Mesendoderm (in vitro differentiated cells): Measurements from ENCODE around the gene TTC39B. TPM values are rescaled to one million over a fixed set of nuclear protein-coding genes. Genes with fewer than 3 reads are reported as not detected.
A peak's percentile ranks its signal among the peaks of the same experiment; 100 is the strongest.

ENCODE experiments used
- DNase-seq: peaks from one replicate; pipeline ENCODE4 v3.0.0; 2013
- H2AK5ac ChIP-seq: 2 replicates; pipeline ENCODE4 v1.6.1; 2013; ENCODE audit warnings: low read length, inconsistent platforms
- H2BK120ac ChIP-seq: 2 replicates; pipeline ENCODE4 v1.6.1; 2013; ENCODE audit warnings: low read depth, mild to moderate bottlenecking, low read length, moderate library complexity, mixed read lengths
- H2BK15ac ChIP-seq: replicated peaks from 2 replicates; pipeline ENCODE4 v1.6.1; 2013; ENCODE audit warnings: low read depth, mild to moderate bottlenecking, moderate library complexity
- H2BK5ac ChIP-seq: 2 replicates; pipeline ENCODE4 v1.6.1; 2013; ENCODE audit warnings: low read length, inconsistent platforms
- H3K18ac ChIP-seq: 2 replicates; pipeline ENCODE4 v1.6.1; 2013; ENCODE audit warnings: mild to moderate bottlenecking, low read length, mixed read lengths
- H3K23ac ChIP-seq: one replicate; pipeline ENCODE4 v1.6.1; 2013; ENCODE audit warnings: low read length
- H3K27ac ChIP-seq: 2 replicates; pipeline ENCODE4 v1.5.1; 2013; ENCODE audit warnings: low read depth, mild to moderate bottlenecking, inconsistent platforms, low read length, moderate library complexity
- H3K27me3 ChIP-seq: 2 replicates; pipeline ENCODE4 v1.6.1; 2013; ENCODE audit warnings: low read length, control low read depth, mild to moderate bottlenecking, inconsistent platforms; ENCODE audit not compliant: insufficient read depth, poor library complexity
- H3K36me3 ChIP-seq: 2 replicates; pipeline ENCODE4 v1.6.1; 2013; ENCODE audit warnings: low read length, inconsistent platforms; ENCODE audit not compliant: control insufficient read depth, insufficient read depth
- H3K4ac ChIP-seq: one replicate; pipeline ENCODE4 v1.6.1; 2013; ENCODE audit warnings: low read depth, mild to moderate bottlenecking, low read length, moderate library complexity
- H3K4me1 ChIP-seq: 2 replicates; pipeline ENCODE4 v1.6.1; 2013; ENCODE audit warnings: low read depth, low read length, inconsistent platforms; ENCODE audit not compliant: control insufficient read depth
- H3K4me2 ChIP-seq: 2 replicates; pipeline ENCODE4 v1.6.1; 2013; ENCODE audit warnings: low read length
- H3K4me3 ChIP-seq: 2 replicates; pipeline ENCODE4 v1.5.1; 2013; ENCODE audit warnings: mild to moderate bottlenecking, low read length
- H3K56ac ChIP-seq: one replicate; pipeline ENCODE4 v1.6.1; 2013; ENCODE audit warnings: low read length
- H3K79me1 ChIP-seq: 2 replicates; pipeline ENCODE4 v1.6.1; 2013; ENCODE audit warnings: low read length, inconsistent platforms
- H3K79me2 ChIP-seq: 2 replicates; pipeline ENCODE4 v1.6.1; 2013; ENCODE audit warnings: mild to moderate bottlenecking, low read length; ENCODE audit not compliant: control insufficient read depth, insufficient read depth
- H3K9ac ChIP-seq: 2 replicates; pipeline ENCODE4 v1.6.1; 2013; ENCODE audit warnings: low read length, inconsistent platforms
- H4K5ac ChIP-seq: one replicate; pipeline ENCODE4 v1.6.1; 2013; ENCODE audit warnings: low read length
- H4K8ac ChIP-seq: one replicate; pipeline ENCODE4 v1.6.1; 2013; ENCODE audit warnings: low read depth, mild to moderate bottlenecking, control low read depth, low read length, moderate library complexity
- WGBS: extraction: QIAGEN DNeasy Blood & Tissue Kit; methylation state at CpG from one replicate; pipeline ENCODE4 v1.1.7; 2013; ENCODE audit warnings: low lambda C conversion rate, missing lambda C conversion rate; ENCODE audit not compliant: insufficient coverage; ENCODE audit errors: extremely low coverage; 5-methylcytosine and 5-hydroxymethylcytosine counted together
- polyA plus RNA-seq, 2 experiments: library from polyadenylated mRNA; stranded (reverse); fragments of 200-250 nt; gene quantifications; one replicate each; pipeline ENCODE4 v1.2.3, GENCODE V29; 2013

The TTC39B gene
- polyA plus RNA-seq (2013, experiment 1 of 2): 8.6 TPM
- 9.5 TPM for polyA plus RNA-seq (2013, experiment 2 of 2)

GRCh38 chr9:15306757-15307522 lies at the start of gene TTC39B:
TSS of gene TTC39B (minus strand) at chr9:15307216. CDS start at chr9:15307125, 91 bp downstream.
- no CpG with 5 or more reads among the region's 67 CpGs for WGBS
- H3K56ac ChIP-seq: peak within 1 kb of the TSS; percentile 93
- peaks cover 8% of the 10 kb centered on the region for H3K79me2 ChIP-seq
- peak within 1 kb of the TSS; percentile 64 for H3K18ac ChIP-seq
- H3K27me3 ChIP-seq: no peaks in the 10 kb centered on the region
- H3K36me3 ChIP-seq: no peaks in the 10 kb centered on the region
- H4K8ac ChIP-seq: peak within 1 kb of the TSS; percentile 2
- peak; percentile 98 for DNase-seq
- H3K4me1 ChIP-seq: peaks cover 2% of the 10 kb centered on the region
- H2AK5ac ChIP-seq: no peak within 1 kb of the TSS
- no peak within 1 kb of the TSS for H4K5ac ChIP-seq
- H3K27ac ChIP-seq: peak within 1 kb of the TSS; percentile 83
- peak within 1 kb of the TSS; percentile 26 for H3K4ac ChIP-seq
- peak within 1 kb of the TSS; percentile 43 for H2BK5ac ChIP-seq
- peak within 1 kb of the TSS; percentile 51 for H3K4me3 ChIP-seq
- H2BK120ac ChIP-seq: no peak within 1 kb of the TSS
- no peak within 1 kb of the TSS for H3K23ac ChIP-seq
- no peaks in the 10 kb centered on the region for H3K79me1 ChIP-seq
- H3K4me2 ChIP-seq: peak within 1 kb of the TSS; percentile 60
- H3K9ac ChIP-seq: peak within 1 kb of the TSS; percentile 75
- peak within 1 kb of the TSS; percentile 57 for H2BK15ac ChIP-seq

- no peak overlapping the region for H2AK5ac ChIP-seq
- peak overlapping the region; percentile 96 for H2BK5ac ChIP-seq
- peaks cover 2% of the 10 kb centered on the region for H3K4me1 ChIP-seq
- H3K18ac ChIP-seq: peak overlapping the region; percentile 64
- H4K8ac ChIP-seq: no peak overlapping the region
- H3K36me3 ChIP-seq: no peaks in the 10 kb centered on the region
- H3K27ac ChIP-seq: peak overlapping the region; percentile 93
- H3K79me1 ChIP-seq: no peaks in the 10 kb centered on the region
- H3K9ac ChIP-seq: peak overlapping the region; percentile 43
- peak overlapping the region; percentile 70 for H3K4ac ChIP-seq
- H3K23ac ChIP-seq: no peak overlapping the region
- peak overlapping the region; percentile 84 for H4K5ac ChIP-seq
- peak overlapping the region; percentile 99 for H2BK120ac ChIP-seq
- peak; percentile 66 for DNase-seq
- H3K79me2 ChIP-seq: no peaks in the 10 kb centered on the region
- no CpG with 5 or more reads among the region's 6 CpGs for WGBS
- H3K4me2 ChIP-seq: no peak overlapping the region
- peak overlapping the region; percentile 2 for H2BK15ac ChIP-seq
- no peaks in the 10 kb centered on the region for H3K27me3 ChIP-seq
- no peak overlapping the region for H3K4me3 ChIP-seq
- H3K56ac ChIP-seq: peak overlapping the region; percentile 86
These were observed 48.7 kb upstream of the TTC39B start for GRCh38 chr9:15355669-15356068.

- peak overlapping the region; percentile 32 for H3K18ac ChIP-seq
- no peaks in the 10 kb centered on the region for H3K27me3 ChIP-seq
- peak overlapping the region; percentile 89 for H2BK120ac ChIP-seq
- H2BK15ac ChIP-seq: no peak overlapping the region
- no peak overlapping the region for H3K4me3 ChIP-seq
- H4K5ac ChIP-seq: no peak overlapping the region
- peak overlapping the region; percentile 89 for H2BK5ac ChIP-seq
- H2AK5ac ChIP-seq: no peak overlapping the region
- no peaks in the 10 kb centered on the region for H3K79me1 ChIP-seq
- no peaks in the 10 kb centered on the region for H3K36me3 ChIP-seq
- no CpG with 5 or more reads among the region's 3 CpGs for WGBS
- H3K79me2 ChIP-seq: no peaks in the 10 kb centered on the region
- peak overlapping the region; percentile 86 for H4K8ac ChIP-seq
- peak overlapping the region; percentile 91 for H3K27ac ChIP-seq
- peak overlapping the region; percentile 73 for H3K56ac ChIP-seq
- peak; percentile 92 for DNase-seq
- peak overlapping the region; percentile 91 for H3K4ac ChIP-seq
- no peak overlapping the region for H3K23ac ChIP-seq
- no peak overlapping the region for H3K4me2 ChIP-seq
- H3K4me1 ChIP-seq: peaks cover 2% of the 10 kb centered on the region
- no peak overlapping the region for H3K9ac ChIP-seq
These were observed 47.7 kb upstream of the TTC39B start for GRCh38 chr9:15354713-15355112.

- H2AK5ac ChIP-seq: peak overlapping the region; percentile 59
- H3K23ac ChIP-seq: no peak overlapping the region
- no peak overlapping the region for H4K5ac ChIP-seq
- no peaks in the 10 kb centered on the region for H3K36me3 ChIP-seq
- H3K18ac ChIP-seq: peak overlapping the region; percentile 32
- no peak overlapping the region for H2BK15ac ChIP-seq
- H3K4me1 ChIP-seq: peaks cover 2% of the 10 kb centered on the region
- H3K79me1 ChIP-seq: no peaks in the 10 kb centered on the region
- no peak overlapping the region for H3K4me2 ChIP-seq
- H3K79me2 ChIP-seq: no peaks in the 10 kb centered on the region
- H3K4me3 ChIP-seq: no peak overlapping the region
- H3K27me3 ChIP-seq: no peaks in the 10 kb centered on the region
- no peak overlapping the region for H4K8ac ChIP-seq
- H3K4ac ChIP-seq: peak overlapping the region; percentile 84
- peak overlapping the region; percentile 89 for H2BK120ac ChIP-seq
- H3K56ac ChIP-seq: peak overlapping the region; percentile 76
- no peak for DNase-seq
- H3K9ac ChIP-seq: no peak overlapping the region
- WGBS: no CpG with 5 or more reads among the region's 4 CpGs
- H2BK5ac ChIP-seq: peak overlapping the region; percentile 95
- H3K27ac ChIP-seq: peak overlapping the region; percentile 91
These were observed 46.9 kb upstream of the TTC39B start for GRCh38 chr9:15353892-15354291.

- no peak overlapping the region for H2BK15ac ChIP-seq
- H3K23ac ChIP-seq: no peak overlapping the region
- H4K8ac ChIP-seq: no peak overlapping the region
- peak overlapping the region; percentile 82 for H2BK120ac ChIP-seq
- no CpG with 5 or more reads among the region's 3 CpGs for WGBS
- H3K56ac ChIP-seq: no peak overlapping the region
- H3K4me3 ChIP-seq: no peak overlapping the region
- no peak for DNase-seq
- peaks cover 2% of the 10 kb centered on the region for H3K4me1 ChIP-seq
- H3K36me3 ChIP-seq: no peaks in the 10 kb centered on the region
- H3K18ac ChIP-seq: peak overlapping the region; percentile 68
- no peak overlapping the region for H4K5ac ChIP-seq
- H3K79me1 ChIP-seq: no peaks in the 10 kb centered on the region
- H3K27me3 ChIP-seq: no peaks in the 10 kb centered on the region
- no peak overlapping the region for H3K4me2 ChIP-seq
- H3K9ac ChIP-seq: no peak overlapping the region
- no peak overlapping the region for H3K4ac ChIP-seq
- H2BK5ac ChIP-seq: peak overlapping the region; percentile 36
- H3K27ac ChIP-seq: no peak overlapping the region
- H3K79me2 ChIP-seq: no peaks in the 10 kb centered on the region
- H2AK5ac ChIP-seq: peak overlapping the region; percentile 37
These were observed 45.3 kb upstream of the TTC39B start for GRCh38 chr9:15352306-15352705.
